Measurements from ENCODE around the gene SP1. TPM values are rescaled to one million over a fixed set of nuclear protein-coding genes. Genes with fewer than 3 reads are reported as not detected.
"Not testable (repeated sequence)": the region's sequence is repeated elsewhere in the genome, so short reads cannot be mapped to it uniquely, and the experiment has no call there.

SP1 gene
- total and polyA plus RNA-seq, 10 donors: 9.1 to 92.8 (median 84.1) TPM

GRCh38 chr12:53430116-53430515 lies 50.1 kb downstream of the SP1 start:
- peak; percentile 39 for DNase-seq
- 85 to 97% (median 91%) methylated on average over 5 of the region's 5 CpGs for WGBS, 5 donors
- intact Hi-C loops (cut with DNase I; ENCODE audit: low total_unique reads): no loop called here
- H3K9me3 ChIP-seq: no peaks in the 10 kb centered on the region
- peaks cover 0 to 15% (median 0%) of the 10 kb centered on the region in 6 donors for H3K4me1 ChIP-seq
- H3K4me3 ChIP-seq: no peak overlapping the region
- no peaks in the 10 kb centered on the region for H3K36me3 ChIP-seq
- no peaks in the 10 kb centered on the region for H3K27me3 ChIP-seq (replicated peaks in 1 of 7)
- TF ChIP-seq POLR2AphosphoS5 (IDR thresholded peaks at IDR 0.05) (no peak), POLR2A (IDR thresholded peaks at IDR 0.05) (no peak), CTCF (IDR thresholded peaks at IDR 0.05 in 8 of 11, conservative IDR thresholded peaks at IDR 0.05 in 3 of 11) (no peak)
- no peak overlapping the region for H3K27ac ChIP-seq

GRCh38 chr12:53431187-53431586 lies 51.2 kb downstream of the SP1 start:
- intact Hi-C loops (cut with DNase I; ENCODE audit: low total_unique reads): no loop called here
- Histone ChIP-seq H3K4me3 (no peak overlapping the region), H3K27me3 (replicated peaks in 1 of 7) (no peaks in the 10 kb centered on the region), H3K27ac (no peak overlapping the region), H3K36me3 (no peaks in the 10 kb centered on the region), H3K9me3 (no peaks in the 10 kb centered on the region), H3K4me1 (peaks cover 0 to 14% (median 0%) of the 10 kb centered on the region in 6 donors)
- 78 to 95% (median 86%) methylated on average over 6 to 7 of the region's 7 CpGs for WGBS, 5 donors
- TF ChIP-seq CTCF (IDR thresholded peaks at IDR 0.05 in 8 of 11, conservative IDR thresholded peaks at IDR 0.05 in 3 of 11) (no peak), POLR2AphosphoS5 (IDR thresholded peaks at IDR 0.05) (no peak), POLR2A (IDR thresholded peaks at IDR 0.05) (no peak)
- DNase-seq: peak; percentile 49

- H3K27me3 ChIP-seq (replicated peaks in 1 of 7); H3K9me3 ChIP-seq; H3K36me3 ChIP-seq; H3K4me1 ChIP-seq; H3K27ac ChIP-seq; H3K4me3 ChIP-seq; intact Hi-C loops (cut with DNase I; ENCODE audit: low total_unique reads): not testable (repeated sequence)
- WGBS, 5 donors: 72 to 86% (median 84%) methylated on average over 9 of the region's 9 CpGs
- DNase-seq: peak; percentile 65
Observed at GRCh38 chr12:53435326-53435725, 55.4 kb downstream of the SP1 start.

GRCh38 chr12:53439582-53439981 lies 59.6 kb downstream of the SP1 start:
- intact Hi-C loops (cut with DNase I; ENCODE audit: low total_unique reads); DNase-seq; H3K4me3 ChIP-seq; H3K9me3 ChIP-seq; H3K27ac ChIP-seq; H3K27me3 ChIP-seq (replicated peaks in 1 of 7): not testable (repeated sequence)
- H3K4me1 ChIP-seq: peaks cover 15 to 40% (median 31%) of the 10 kb centered on the region in 6 donors
- peaks cover 0 to 20% (median 11%) of the 10 kb centered on the region in 6 donors for H3K36me3 ChIP-seq

GRCh38 chr12:53441040-53441833 lies 61.3 kb downstream of the SP1 start, which contains the start of gene PRR13:
Gene PRR13 (plus strand): TSS chr12:53441734. CDS start chr12:53442715, 981 bp downstream.
- no peaks in the 10 kb centered on the region for H3K27me3 ChIP-seq (replicated peaks in 1 of 7)
- whole genome bisulfite sequencing, 5 donors: 1 to 2% (median 2%) methylated on average over 24 to 31 of the region's 31 CpGs
- peaks cover 24 to 56% (median 46%) of the 10 kb centered on the region in 6 donors for H3K4me1 ChIP-seq
- peak; percentile 99 for DNase-seq
- no peaks in the 10 kb centered on the region for H3K9me3 ChIP-seq
- peaks cover 0 to 37% (median 27%) of the 10 kb centered on the region in 6 donors for H3K36me3 ChIP-seq
- peak within 1 kb of the TSS; percentile 88 to 95 (median 94) for H3K27ac ChIP-seq
- TF ChIP-seq POLR2A (IDR thresholded peaks at IDR 0.05) (peak; percentile 60 to 94 (median 76)), POLR2AphosphoS5 (IDR thresholded peaks at IDR 0.05) (peak; percentile 81 to 99 (median 98)), CTCF (IDR thresholded peaks at IDR 0.05 in 8 of 11, conservative IDR thresholded peaks at IDR 0.05 in 3 of 11) (peak in 1 of 11 experiments; percentile 30)
- H3K4me3 ChIP-seq: peak within 1 kb of the TSS; percentile 66 to 95 (median 80)
- intact Hi-C loops (cut with DNase I; ENCODE audit: low total_unique reads): no loop called here
